Stimulated activated CD4-positive, alpha-beta T cell treated with anti-CD3 and anti-CD28 coated beads, Interleukin-1b, Interleukin-23, amount 100 ng/mL, for 1 hour (primary cell): Measurements from ENCODE around the gene LAMTOR2.
"Not testable (repeated sequence)": the region's sequence is repeated elsewhere in the genome, so short reads cannot be mapped to it uniquely, and the experiment has no call there.

Experiments used
- DNase-seq, 2 donors: peaks; one replicate each; pipeline ENCODE4 v3.0.0-alpha.2; 2020; ENCODE audit warnings: low read depth in 2 of 2

LAMTOR2 gene

DNA sequence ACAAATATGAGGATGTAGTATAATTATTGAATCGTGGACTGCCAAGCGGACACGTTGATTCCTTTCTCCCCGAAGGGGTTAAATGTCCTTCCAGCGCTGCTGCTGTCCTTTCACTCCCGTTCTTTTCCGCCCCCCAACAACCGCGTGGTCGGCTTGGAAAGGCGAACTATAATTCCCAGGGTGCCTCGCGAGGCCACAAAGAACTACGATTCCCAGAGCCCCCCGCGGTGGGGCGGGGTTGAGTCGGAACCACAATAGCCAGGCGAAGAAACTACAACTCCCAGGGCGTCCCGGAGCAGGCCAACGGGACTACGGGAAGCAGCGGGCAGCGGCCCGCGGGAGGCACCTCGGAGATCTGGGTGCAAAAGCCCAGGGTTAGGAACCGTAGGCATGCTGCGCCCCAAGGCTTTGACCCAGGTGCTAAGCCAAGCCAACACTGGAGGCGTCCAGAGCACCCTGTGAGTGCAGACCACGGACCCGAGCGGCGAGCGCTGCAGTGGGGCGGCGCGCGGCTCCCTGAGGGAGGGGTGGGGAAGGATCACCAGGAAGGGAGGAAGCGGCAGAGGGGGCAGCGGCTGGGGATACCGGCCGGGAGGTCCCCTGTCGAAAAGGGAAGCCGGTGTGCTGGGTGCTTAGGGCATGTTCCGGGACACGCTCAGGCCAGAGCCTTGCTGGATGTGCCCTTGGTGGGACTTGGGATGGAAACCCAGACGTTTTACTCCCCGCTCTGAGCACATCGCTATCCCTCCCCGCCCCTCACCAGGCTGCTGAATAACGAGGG, at the start of gene LAMTOR2:
Gene LAMTOR2, plus strand, starts transcription at position 283 of the 781 bp plus-strand sequence. Its CDS starts 108 bp downstream, at position 391.
- DNase-seq, result peak; percentile 83 to 90

DNA sequence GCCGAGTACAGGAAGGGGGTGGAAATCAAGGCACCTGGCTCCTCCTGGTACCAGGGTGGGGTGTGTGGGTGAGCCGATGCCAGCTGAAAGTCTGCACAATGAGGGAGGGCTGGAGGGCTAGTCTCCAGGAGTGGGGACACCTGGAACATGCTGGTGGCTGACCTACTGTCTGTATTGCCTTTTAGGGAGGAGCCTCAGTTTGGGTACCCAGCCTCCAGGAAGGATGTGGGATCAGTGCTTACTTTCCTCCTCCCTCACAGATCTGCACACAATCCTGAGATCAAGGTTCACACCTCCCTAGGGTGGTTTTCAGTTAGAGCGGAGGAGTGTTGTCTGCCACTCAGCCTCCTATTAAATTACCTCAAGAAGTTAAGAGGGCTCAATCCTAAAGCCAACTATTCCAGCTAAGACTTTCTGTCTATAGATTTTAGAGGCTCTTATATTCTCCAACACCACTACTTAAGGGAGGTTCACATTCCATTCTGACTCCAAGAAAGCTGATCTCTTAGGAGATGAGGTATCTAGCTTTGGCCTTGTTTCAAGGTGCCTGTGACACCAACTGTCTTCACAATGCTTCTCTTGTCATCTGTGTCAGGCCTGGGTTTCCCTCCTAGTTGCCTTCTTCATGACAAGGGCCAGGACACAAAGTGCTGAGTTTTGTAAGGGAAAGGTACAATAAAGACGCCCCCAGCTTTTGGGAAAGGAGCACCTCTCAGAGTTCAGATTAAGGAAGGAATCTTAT, 49.6 kb upstream of the LAMTOR2 start:
- no peak for DNase-seq

DNA sequence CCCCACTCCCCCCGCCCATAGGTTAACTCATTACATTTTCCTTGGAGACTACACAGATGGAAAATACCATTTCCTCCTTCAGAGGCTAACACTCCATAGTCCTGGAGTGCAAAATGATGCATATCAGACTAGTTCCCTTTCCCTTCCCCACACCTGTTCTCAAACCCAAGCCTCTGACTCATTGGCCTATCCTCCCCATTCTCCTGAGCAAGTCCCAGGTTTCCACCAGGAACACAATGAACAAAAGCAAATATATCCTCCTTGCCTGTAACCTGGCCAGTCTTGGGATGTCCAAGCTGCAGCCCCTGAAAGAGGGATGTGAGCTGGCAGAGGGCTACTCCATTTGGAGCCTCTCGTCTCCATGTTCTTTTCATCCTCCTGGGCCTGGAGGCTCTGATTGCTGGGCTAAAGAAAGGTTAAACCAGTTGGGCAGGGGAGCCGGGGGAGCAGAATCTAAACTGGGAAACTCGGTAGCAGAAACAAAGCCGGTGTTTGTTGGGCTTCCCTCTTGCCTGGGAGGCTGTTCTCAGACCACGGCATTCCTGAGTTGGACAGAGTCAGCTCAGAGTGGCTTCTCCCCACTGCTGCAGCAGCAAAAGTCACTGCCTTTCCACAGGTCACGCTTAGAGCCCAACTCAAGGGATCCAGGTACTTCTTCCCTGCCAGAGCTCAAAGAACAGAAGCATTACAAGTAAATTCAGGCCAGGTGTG, 47.8 kb upstream of the LAMTOR2 start:
- DNase-seq, result no peak

DNA sequence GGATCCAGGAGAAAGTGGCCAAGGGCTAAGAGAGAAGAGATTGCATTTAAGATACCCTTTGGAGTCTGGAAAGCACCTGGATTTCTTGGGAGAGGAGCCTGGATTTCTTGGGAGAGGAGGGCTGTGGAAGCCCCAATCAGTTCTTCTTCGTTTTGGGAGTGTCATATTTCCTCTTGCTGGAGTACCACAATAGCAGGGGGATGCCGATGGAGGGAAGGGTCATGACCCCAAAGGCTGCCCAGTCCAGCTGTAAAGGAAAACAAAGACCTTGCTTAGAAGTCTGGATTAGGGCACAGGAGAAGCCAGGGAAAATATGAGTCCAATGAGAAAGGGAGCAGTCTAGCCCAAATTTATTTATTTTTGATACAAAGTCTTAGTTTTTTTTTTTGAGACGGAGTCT, 45.2 kb upstream of the LAMTOR2 start:
- no peak for DNase-seq

DNA sequence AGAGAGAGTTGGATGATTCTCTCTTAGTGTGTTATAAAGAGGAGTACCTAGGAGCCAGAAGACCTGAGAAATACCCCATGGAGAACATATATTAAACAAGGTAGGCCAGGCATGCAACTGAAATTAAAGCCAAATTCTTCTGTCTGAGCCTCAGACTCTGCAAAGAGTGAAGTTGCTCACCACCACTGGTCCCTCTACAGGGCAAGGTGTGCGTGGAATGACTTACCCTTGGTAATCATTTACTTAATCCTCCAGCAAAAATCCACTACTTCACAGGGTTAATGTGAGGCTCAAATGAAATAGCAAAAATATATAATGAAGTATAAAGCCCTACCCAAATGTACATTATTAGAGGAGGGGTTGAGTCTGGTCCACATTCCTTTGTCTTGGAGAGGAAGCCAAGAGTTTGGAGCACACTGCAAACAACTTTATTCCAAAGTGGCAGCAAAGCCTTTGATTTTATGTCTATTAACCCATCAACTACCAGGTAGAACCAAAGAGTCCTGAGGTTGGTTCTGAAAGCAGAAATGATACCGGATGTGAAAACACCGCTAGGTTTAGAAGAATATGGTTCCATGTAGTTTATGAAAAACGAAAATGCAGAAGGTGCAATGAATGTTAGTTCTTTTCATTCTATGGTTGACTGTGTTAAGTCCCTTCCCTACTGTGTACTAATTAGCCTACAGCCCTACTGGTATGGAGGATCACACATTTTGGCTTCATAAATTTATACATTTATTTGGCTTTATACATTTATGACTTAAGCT, 42.3 kb upstream of the LAMTOR2 start:
- no peak for DNase-seq

DNA sequence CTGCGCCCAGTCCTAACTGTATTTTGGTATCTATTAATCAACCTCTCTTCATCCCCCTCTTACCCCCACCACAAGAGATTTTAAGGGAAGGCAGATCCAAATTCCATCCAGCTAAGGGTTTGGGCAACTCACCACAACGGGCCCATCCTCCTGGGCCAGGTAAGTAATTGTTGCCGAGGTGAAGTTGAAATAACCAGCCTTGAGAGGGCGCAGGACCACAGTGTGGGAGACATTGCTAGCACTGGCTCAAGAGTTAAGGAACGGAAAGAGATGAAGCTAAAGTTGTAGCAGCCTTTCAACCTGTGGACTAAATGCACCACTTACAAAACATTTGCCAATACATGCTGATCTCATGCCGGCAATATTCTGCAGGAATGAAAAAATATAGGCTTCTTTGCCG, 39.8 kb upstream of the LAMTOR2 start:
- DNase-seq, result no peak

DNA sequence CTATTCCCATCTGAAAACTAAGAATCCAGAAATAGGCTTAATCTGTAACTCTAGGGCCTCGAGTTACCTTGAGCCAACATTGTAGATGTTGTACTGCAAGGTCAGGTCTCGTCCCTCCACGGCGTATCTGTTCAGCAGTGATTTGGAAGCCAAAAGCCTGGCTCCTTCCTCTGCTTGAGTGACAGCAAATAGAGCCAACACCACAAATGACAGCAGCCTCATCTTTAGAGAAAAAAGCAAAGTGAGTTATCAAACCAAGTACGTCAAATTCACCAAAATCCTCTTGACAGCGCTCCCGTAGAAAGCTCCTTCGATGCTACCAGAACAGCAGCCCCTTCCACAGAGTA, 34.7 kb upstream of the LAMTOR2 start:
- no peak for DNase-seq

DNA sequence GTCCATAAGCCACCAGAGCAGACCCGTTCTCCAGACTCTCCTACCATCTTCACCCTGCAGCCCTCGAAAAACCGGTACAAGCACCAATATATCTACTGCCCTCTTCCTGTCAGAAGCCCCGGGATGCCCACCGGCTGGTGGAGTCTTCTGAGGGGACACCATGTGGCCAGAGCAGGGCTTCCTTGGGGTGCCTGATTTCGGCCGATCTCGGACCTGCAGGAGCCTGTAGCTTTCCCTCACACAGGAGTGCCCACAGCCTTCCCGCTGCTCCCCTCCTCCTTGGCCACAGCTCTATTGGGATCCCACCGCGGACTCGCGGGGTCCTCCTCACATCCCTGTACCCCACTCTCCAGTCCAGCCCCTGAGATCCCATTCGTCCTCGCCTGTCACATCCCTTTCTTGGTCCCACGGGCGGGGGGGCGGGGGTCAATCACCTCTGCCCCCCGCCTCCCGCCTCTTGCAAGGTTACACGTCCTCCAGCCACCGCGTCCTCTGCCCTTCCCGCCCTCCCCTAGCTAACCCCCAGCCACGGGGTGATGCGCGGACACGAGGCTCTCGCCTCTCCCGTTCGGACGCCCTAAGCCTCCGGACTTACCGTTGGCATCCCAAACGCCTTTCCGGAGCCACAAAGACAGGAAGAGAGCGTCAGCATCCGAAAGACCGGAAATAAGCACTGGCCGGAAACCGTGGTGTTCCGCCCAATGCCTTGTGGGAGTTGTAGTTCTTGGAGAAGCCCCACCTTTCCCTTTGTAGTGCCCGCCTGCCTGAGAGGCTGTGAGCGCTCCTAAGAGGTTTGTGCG, 34.1 kb upstream of the LAMTOR2 start, which contains the start of gene SSR2:
Gene SSR2, minus strand, starts transcription at position 659 of the 800 bp plus-strand sequence. CDS start 784 bp downstream, outside the sequence.
- DNase-seq, result peak; percentile 54 to 65

DNA sequence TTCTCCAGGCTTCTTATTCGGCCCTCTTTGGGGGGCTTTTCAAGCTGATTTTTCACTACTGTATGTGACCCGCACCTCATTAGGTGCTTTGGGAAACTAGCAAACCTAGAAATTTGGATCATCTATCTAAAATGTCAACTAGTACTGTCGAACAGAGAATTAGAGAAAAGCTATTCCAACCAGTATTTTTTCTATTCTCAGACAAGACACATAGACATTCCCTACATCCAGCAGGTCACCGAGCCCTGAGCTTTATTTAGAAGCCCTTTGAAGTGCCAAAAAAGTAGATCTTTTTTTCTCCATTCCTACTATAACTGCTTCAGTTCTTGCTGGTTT, 33.5 kb upstream of the LAMTOR2 start:
- DNase-seq, result no peak

DNA sequence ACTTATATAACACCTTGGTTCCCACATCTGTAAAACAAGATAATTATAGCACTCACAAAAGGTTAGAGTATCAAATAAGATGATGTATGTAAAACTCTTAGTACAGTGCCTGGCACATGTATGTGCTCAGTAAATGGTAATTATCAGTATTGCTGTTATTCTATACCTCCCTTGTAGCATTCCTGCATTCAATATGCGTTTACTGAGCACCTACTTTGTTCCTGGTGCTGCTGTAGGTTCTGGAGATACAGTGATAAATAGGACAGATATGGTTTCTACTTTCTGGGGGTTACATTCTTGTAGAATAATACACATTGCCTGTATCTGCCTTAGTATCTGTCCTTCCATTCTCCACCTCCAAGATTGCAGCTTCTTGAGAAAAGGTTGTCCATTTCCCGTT, 32.6 kb upstream of the LAMTOR2 start:
- DNase-seq, result no peak

DNA sequence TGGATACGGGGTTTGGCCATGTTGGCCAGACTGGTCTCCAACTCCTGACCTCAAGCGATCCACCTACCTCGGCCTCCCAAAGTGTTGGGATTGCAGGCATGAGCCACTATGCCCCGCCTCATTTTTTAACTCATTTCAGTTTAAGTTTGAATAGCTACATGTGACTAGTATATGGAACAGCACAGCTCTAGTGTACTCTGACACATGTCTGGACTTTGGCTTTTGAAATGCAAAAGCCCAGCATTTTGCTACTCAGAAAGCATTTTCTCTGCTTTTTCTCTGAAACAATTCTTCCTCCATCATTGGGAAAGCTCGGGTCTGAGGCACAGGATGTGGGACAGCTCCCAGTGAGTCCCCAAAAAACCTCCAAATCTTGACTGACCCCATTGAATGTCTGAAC, 29.8 kb upstream of the LAMTOR2 start:
- DNase-seq, result no peak

DNA sequence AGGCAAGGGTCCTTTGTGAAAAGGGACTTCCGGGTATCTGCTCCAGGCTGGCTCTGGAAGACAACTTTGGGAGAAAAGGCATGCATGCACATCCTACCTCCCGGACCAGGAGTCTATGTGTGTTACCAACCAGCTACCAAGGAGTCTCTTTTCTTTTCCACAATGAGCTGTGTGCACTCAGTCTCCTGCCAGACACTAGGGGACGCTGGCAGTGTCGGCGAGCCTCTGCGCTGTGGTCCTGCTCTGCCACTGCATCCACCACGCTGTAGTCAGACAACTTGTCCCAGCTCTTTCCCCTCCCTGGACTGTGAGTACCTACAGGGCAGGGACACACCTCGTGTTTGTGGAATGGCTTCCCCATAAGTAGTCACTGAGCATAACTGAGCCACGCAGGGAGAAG, 28.7 kb upstream of the LAMTOR2 start:
- DNase-seq, result no peak

DNA sequence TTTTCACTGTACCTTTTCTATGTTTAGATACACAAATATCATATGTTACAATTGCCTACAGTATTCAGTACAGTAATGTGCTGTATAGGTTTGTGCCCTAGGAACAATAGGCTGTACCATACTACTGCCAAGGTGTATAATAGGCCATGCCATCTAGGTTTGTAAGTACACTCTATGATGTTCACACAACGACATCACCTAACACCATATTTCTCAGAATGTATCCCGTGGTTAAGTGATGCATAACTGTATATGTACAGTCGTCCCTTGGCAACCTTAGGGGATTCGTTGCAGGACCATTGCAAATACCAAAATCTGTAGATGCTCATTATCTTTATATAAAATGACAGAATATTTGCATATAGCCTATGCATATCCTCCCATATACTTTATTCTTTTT, 28.0 kb upstream of the LAMTOR2 start:
- no peak for DNase-seq

DNA sequence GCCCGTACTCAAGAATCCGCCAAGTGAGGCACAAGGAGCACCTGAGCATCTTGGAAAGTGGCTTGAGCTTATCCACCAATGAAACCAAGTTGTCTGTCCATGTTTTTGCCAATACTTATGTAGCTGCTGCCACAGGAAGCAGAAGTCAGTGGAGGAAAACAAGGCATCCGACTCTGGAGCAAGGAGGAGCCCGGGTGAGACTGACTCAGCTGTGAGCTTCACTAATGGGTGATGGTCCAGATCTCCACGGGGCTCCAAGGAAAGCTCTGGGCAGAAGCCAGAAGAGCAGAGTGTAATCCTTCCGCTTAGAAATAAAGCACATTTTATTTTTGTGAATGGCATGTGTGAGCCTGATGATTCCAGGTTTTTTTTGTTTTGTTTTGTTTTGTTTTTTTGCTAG, 21.6 kb upstream of the LAMTOR2 start:
- no peak for DNase-seq

DNA sequence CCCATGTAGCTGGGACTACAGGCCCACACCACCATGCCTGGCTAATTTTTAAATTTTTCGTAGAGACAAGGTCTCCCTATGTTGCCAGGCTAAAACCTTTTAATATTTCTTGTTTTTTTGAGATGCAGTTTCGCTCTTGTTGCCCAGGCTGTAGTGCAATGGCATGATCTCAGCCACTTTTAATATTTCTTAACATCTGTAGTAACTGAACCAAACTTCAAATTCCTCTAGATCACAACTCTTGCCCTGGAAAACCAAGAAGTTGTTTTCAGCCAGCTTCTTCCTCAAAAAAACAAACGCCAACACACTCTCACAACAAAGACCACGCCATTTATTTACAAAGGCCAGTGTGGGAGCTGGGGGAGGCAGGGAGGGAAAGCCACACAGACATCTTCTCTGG, 19.6 kb upstream of the LAMTOR2 start:
- DNase-seq, result not testable (repeated sequence)

DNA sequence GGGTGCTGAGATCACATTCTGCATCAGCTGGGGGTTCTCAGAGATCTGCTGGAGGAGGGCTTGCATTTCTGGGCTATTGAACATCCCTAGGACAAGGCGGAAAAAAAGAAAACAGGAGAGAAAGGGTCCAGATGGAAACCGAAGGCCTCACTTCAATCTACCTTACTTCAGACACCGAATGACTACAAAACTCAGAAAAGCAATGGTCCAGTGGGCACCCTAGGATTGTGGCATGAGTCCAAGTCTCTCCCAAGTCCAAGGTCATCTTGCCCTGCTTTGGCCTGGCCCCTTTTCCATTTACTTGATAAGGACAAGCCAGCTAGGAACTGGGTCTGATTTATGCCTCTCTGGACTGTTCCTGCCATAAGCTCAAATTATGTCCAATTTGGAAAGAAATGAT, 11.8 kb upstream of the LAMTOR2 start:
- no peak for DNase-seq

DNA sequence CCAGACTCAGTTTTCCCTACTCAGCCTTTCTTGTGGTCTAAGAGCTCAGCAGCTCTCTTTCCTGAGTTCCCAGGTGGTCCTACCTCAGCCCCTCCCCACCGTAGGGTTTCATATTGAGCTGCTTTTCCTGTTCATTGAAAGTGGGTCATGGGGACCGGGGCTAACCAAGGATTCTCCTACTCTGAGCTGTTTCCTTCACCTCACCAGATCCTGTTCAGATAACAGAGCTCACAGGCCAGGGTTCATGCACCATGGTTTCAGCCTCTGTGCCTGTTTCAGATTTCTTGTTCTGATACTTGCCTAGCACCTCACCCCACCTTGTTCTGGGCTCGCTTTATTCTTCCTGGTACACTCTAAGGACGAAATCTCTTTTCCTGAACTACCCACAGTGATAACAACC, 9.5 kb upstream of the LAMTOR2 start:
- DNase-seq, result no peak

DNA sequence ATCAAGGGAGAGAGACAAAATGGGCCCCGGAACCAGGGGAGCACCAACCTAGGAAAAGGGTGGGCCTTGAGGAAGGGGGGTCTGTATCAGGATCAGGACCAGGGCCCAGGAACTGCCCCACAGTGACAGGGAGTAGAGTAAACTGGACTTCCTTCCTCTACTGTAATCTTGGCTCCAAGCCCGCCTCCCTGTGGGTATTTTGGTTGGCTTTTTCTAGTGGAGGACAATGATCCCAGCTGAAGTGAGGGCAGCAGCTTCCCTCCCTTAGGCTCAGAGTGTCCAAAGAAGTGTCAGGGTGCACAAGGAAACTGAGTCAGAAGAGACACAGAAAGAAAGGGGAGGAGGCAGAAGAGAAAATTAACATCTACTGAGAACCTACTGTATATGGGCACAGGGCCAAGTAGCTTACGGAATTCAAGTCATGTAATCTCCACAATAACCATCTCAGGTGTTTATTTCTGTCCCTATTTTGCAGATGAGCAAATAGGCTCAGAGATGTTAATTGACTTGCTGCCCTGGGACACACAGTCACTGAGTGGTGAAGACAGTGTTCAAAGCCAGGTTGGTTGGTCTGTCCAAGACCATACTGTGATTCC, 5.8 kb upstream of the LAMTOR2 start:
- no peak for DNase-seq

DNA sequence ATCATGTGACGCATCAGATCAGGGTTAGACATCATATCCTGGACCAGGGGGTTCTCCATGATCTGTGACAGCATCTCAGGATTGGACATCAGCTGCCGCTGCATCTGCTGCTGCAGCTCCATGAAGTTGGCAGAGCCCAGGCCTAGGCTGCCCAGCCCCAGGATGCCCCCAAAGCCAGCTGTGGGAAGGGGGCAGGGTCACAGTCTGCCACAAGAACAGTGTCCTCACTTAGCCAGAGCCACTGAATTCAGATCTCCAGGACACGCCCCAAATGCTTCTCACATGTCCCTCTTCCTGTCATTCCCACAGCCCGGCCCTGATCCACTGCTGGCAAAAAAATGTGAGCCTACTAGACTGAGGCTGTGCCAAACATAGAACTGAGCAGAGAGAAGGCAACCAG, 4.2 kb upstream of the LAMTOR2 start:
- DNase-seq, result no peak

DNA sequence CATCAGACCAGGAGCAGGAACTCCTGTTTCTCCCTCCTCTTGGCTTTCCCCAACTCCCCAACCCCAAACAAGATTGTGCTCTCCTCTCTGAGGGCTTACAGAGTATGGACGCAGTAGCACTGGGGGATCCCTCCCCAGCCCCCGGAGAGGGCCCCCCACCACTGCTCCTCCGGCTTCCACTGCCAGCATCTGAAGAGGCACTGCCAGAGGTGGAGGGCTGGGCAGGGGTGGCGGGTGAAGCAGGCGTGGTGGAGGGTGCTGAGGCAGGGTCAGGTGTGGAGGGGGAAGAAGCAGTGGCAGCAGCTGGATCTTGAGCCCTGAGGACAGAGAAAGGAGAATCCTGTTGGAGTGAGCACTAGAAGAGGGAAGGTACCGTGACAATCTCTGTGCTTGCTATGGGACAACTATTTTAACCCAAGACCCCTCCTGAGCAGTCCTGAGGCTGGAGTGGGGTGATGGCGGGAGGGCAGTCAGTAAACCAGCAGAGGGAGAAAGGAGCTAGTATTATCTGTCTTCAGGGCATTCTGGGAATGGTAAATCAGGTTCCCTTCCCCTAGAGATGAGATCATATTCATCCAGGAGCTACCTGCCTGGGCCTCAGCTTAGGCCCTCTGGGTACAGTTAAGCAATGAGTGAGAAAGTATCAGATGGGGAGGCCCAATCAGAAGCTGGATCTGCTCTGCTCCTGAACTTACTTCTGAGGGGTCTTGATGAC, 3.4 kb upstream of the LAMTOR2 start:
- no peak for DNase-seq
